Heart left ventricle (tissue), 13 donors: ENCODE results near the gene BICDL1.

Experiments
- CTCF ChIP-seq, 12 donors: fragments of 200-600 bp; sonication (generic) in 4 of 12; IDR thresholded peaks; one replicate each; pipeline versions ENCODE4 v1.5.0 to v1.8.0; 2018 to 2022; ENCODE audit warnings: antibody characterized with exemption in 12 of 12, mild to moderate bottlenecking in 5 of 12
- POLR2A ChIP-seq, 2 donors: fragments of 450-650 bp; IDR thresholded peaks; one replicate each; pipeline ENCODE4 v1.6.1; 2017; ENCODE audit warnings: antibody characterized with exemption in 2 of 2, mild to moderate bottlenecking in 2 of 2, moderate library complexity in 2 of 2
- donor health status: ischemic (EF 13 %, LVEDD 7.1; RV severe dilation, severe dysfunction).
- donor health status: DM: no; HTN: yes; CAD: no.
- donor health status: DM: no; HTN: no; CAD: no.
- donor health status: ischemic (EF 25% LVEDD 6.9; RV normal size, moderate dysfunction).
- donor health status: ischemic (EF 25% LVEDD 5.7; RV mildly dilated, moderate dysfunction).
- donor health status: ischemic (EF 35%, LVEDD 5.7; RV mildly dilated, moderate dysfunction).
- donor health status: nonischemic (EF 11% LVEDD 7.7; RV severe dilation, severe dysfunction).
- donor health status: DM: yes; HTN: yes; CAD: no.
- donor health status: PGD.
- donor health status: ischemic (EF 29% LVEDD 5.4; RV normal size, mild dysfunction).
- donor health status: nonischemic (EF 23%, LVEDD 6.1; RV moderate dilation, normal function).

- TF ChIP-seq CTCF (IDR thresholded peaks at IDR 0.05), result no peak
- no peak for TF ChIP-seq POLR2A (IDR thresholded peaks at IDR 0.05)
Measured at GRCh38 chr12:120132863-120133385, 143.9 kb downstream of the BICDL1 start.
